Measurements from ENCODE around the gene ZNF407. TPM values are rescaled to one million over a fixed set of nuclear protein-coding genes. Genes with fewer than 3 reads are reported as not detected.

ZNF407 gene
- total RNA-seq, 1 donor: 16.6 TPM

DNA sequence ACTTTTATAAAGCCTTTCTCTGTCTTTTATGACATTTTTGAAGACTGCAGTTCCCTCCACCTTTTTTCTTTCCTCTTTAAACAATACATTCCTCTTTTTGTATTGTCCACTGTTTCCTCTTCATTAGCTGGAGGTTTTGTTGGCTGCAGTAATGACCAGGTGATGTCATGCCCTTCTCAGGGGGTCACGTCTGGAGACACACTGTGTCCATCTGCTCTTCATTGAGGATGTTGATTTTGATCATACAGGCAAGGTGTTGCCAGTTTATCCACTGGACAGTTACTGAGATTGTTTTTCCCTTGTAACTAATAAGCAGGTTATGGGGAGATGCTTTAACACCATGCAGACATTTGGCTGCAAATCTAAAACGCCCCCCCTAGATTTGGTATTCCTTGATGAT, 19.8 kb downstream of the ZNF407 start:
- no peak for DNase-seq (ENCODE audit: insufficient read length, low spot score, missing footprints)
- Histone ChIP-seq H3K27me3 (ENCODE audit: insufficient read depth, low read length) (no peaks in the 10 kb centered on the region), H3K4me3 (ENCODE audit: insufficient read depth, low read length) (no peak overlapping the region), H3K27ac (ENCODE audit: low read depth, low read length) (no peak overlapping the region), H3K79me2 (ENCODE audit: insufficient read depth, low read length) (peaks cover 33% of the 10 kb centered on the region), H3K9me3 (ENCODE audit: low read depth, low read length) (no peaks in the 10 kb centered on the region), H3K4me2 (ENCODE audit: insufficient read depth, low read length) (no peak overlapping the region), H3K36me3 (ENCODE audit: insufficient read depth, low read length) (no peaks in the 10 kb centered on the region), H4K20me1 (ENCODE audit: insufficient read depth, low read length) (peaks cover 20% of the 10 kb centered on the region), H2AFZ (ENCODE audit: low read length) (no peak overlapping the region), H3K4me1 (ENCODE audit: insufficient read depth, low read length) (no peaks in the 10 kb centered on the region)
- no peak for TF ChIP-seq CTCF (IDR thresholded peaks at IDR 0.05; ENCODE audit: extremely low read depth, low read depth, low read length)

DNA sequence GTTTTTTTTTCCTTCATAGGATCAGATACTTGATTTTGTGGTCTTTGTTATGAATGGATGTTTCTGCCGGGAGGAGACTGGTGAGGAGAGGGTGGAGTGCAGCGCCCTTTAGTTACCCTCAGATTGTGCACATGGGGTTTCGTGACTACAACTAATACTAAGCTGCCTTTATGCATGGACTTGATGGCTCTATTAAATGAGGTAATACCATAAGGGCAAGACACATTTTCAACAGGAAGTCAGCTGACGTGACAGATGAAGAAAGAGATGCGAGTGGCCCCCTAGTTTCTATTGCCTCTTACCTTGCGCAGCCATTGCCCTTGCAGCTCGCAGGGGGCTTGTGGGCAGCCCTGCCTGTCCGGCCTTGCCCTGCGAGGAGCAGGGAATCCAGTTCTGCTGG, 24.4 kb downstream of the ZNF407 start:
- H3K4me3 ChIP-seq (ENCODE audit: insufficient read depth, low read length): no peak overlapping the region
- no peak overlapping the region for H3K27ac ChIP-seq (ENCODE audit: low read depth, low read length)
- no peaks in the 10 kb centered on the region for H3K27me3 ChIP-seq (ENCODE audit: insufficient read depth, low read length)
- no peak overlapping the region for H2AFZ ChIP-seq (ENCODE audit: low read length)
- peaks cover 31% of the 10 kb centered on the region for H4K20me1 ChIP-seq (ENCODE audit: insufficient read depth, low read length)
- H3K4me1 ChIP-seq (ENCODE audit: insufficient read depth, low read length): no peaks in the 10 kb centered on the region
- no peaks in the 10 kb centered on the region for H3K9me3 ChIP-seq (ENCODE audit: low read depth, low read length)
- H3K79me2 ChIP-seq (ENCODE audit: insufficient read depth, low read length): peaks cover 46% of the 10 kb centered on the region
- no peak overlapping the region for H3K4me2 ChIP-seq (ENCODE audit: insufficient read depth, low read length)
- no peak for TF ChIP-seq CTCF (IDR thresholded peaks at IDR 0.05; ENCODE audit: extremely low read depth, low read depth, low read length)
- no peaks in the 10 kb centered on the region for H3K36me3 ChIP-seq (ENCODE audit: insufficient read depth, low read length)
- no peak for DNase-seq (ENCODE audit: insufficient read length, low spot score, missing footprints)

DNA sequence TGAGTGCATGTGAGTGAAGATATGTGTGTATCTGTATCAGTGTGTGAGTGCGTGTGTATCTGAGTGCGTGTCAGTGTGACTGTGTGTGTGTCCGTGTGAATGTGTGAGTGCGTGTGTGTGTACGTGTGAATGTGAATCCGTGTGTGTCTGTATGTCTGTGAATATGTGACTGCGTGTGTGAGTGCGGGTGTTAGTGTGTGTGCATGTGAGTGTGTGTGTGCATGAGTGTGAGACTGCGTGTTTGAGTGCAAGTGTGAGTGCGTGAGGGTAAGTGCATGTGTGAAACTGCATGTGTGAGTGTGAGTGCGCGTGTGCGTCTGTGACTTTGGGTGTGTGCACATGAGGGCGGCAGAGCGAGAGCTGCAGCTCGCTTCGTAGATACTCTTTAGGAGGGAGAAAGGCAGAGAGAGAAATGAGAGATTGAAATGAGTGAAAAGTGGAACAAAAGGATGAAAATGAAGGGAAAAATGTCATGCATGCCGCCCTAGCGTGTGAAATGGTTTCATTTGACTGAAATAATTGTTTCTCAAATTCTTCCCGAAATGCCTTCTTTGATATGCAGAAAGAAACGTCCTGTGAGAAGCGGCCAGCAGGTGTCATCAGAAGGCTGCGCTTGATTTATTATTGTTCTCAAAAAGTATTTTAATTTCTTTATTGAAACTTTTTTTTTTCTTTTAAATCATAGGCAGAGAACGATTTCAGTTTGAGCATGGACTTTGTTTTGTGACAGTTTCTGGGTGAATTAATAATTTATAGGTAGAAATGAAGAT, 25.6 kb downstream of the ZNF407 start:
- no peaks in the 10 kb centered on the region for H3K4me1 ChIP-seq (ENCODE audit: insufficient read depth, low read length)
- no peak for DNase-seq (ENCODE audit: insufficient read length, low spot score, missing footprints)
- no peak overlapping the region for H2AFZ ChIP-seq (ENCODE audit: low read length)
- peaks cover 26% of the 10 kb centered on the region for H4K20me1 ChIP-seq (ENCODE audit: insufficient read depth, low read length)
- H3K9me3 ChIP-seq (ENCODE audit: low read depth, low read length): no peaks in the 10 kb centered on the region
- H3K4me2 ChIP-seq (ENCODE audit: insufficient read depth, low read length): no peak overlapping the region
- TF ChIP-seq CTCF (IDR thresholded peaks at IDR 0.05; ENCODE audit: extremely low read depth, low read depth, low read length): peak; percentile 40
- H3K27me3 ChIP-seq (ENCODE audit: insufficient read depth, low read length): no peaks in the 10 kb centered on the region
- no peak overlapping the region for H3K4me3 ChIP-seq (ENCODE audit: insufficient read depth, low read length)
- peaks cover 38% of the 10 kb centered on the region for H3K79me2 ChIP-seq (ENCODE audit: insufficient read depth, low read length)
- H3K36me3 ChIP-seq (ENCODE audit: insufficient read depth, low read length): no peaks in the 10 kb centered on the region
- no peak overlapping the region for H3K27ac ChIP-seq (ENCODE audit: low read depth, low read length)

DNA sequence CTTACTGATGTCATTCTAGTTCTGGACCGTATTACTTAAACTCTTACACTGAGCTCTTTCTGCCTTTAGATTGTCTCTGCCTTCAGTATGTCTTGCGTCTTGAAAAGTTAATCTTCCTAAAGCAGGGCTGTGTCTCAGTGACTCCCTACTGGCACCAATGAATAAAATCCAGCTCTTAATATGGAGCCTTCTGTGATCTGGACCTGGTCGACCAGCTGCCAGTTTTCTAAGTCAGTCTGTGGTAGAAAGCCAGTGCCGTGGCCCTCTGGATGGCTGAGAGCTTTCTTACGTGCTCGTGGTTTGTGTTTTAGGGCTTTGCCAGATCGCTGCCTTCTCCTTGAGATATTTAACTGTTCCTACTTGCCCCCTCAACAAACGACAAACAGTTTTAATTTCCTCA, 26.8 kb downstream of the ZNF407 start:
- no peaks in the 10 kb centered on the region for H3K27me3 ChIP-seq (ENCODE audit: insufficient read depth, low read length)
- no peaks in the 10 kb centered on the region for H3K9me3 ChIP-seq (ENCODE audit: low read depth, low read length)
- H3K4me1 ChIP-seq (ENCODE audit: insufficient read depth, low read length): no peaks in the 10 kb centered on the region
- no peak overlapping the region for H3K4me3 ChIP-seq (ENCODE audit: insufficient read depth, low read length)
- H3K4me2 ChIP-seq (ENCODE audit: insufficient read depth, low read length): no peak overlapping the region
- DNase-seq (ENCODE audit: insufficient read length, low spot score, missing footprints): no peak
- TF ChIP-seq CTCF (IDR thresholded peaks at IDR 0.05; ENCODE audit: extremely low read depth, low read depth, low read length): no peak
- no peak overlapping the region for H3K27ac ChIP-seq (ENCODE audit: low read depth, low read length)
- no peak overlapping the region for H2AFZ ChIP-seq (ENCODE audit: low read length)
- peaks cover 26% of the 10 kb centered on the region for H4K20me1 ChIP-seq (ENCODE audit: insufficient read depth, low read length)
- H3K79me2 ChIP-seq (ENCODE audit: insufficient read depth, low read length): peaks cover 38% of the 10 kb centered on the region
- no peaks in the 10 kb centered on the region for H3K36me3 ChIP-seq (ENCODE audit: insufficient read depth, low read length)

All from osteoblast (primary cell).